ENCODE results near the gene ONECUT3.

The ONECUT3 gene

DNA sequence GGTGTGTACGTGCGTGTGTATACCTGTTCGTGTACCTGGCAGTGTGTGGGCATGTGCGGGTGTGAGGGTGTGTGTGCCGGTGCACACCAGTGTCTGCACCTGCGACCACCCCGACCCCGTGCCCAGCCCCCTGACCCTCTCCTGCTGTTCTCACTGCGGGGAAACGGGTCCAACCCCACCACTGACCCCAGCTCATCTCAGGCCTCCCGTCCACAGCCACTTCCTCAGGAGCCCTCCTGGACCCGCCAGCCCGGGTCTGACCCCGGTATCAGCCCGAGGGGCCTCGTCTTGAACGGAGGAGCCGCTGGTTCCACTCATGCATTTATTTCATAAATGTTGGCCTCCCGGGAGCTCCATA is 23.8 kb upstream of the ONECUT3 start:
- TF ChIP-seq EZH2 (optimal IDR thresholded peaks at IDR 0.05; ENCODE audit: low read depth, low read length) (no peak), EZH2phosphoT487 (IDR thresholded peaks at IDR 0.05; ENCODE audit: low read length) (no peak)
- TF ChIP-seq, protein P1, sequence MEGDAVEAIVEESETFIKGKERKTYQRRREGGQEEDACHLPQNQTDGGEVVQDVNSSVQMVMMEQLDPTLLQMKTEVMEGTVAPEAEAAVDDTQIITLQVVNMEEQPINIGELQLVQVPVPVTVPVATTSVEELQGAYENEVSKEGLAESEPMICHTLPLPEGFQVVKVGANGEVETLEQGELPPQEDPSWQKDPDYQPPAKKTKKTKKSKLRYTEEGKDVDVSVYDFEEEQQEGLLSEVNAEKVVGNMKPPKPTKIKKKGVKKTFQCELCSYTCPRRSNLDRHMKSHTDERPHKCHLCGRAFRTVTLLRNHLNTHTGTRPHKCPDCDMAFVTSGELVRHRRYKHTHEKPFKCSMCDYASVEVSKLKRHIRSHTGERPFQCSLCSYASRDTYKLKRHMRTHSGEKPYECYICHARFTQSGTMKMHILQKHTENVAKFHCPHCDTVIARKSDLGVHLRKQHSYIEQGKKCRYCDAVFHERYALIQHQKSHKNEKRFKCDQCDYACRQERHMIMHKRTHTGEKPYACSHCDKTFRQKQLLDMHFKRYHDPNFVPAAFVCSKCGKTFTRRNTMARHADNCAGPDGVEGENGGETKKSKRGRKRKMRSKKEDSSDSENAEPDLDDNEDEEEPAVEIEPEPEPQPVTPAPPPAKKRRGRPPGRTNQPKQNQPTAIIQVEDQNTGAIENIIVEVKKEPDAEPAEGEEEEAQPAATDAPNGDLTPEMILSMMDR (IDR thresholded peaks at IDR 0.05; ENCODE audit: low read length) = no peak
- peaks cover 97% of the 10 kb centered on the region for H3K27me3 ChIP-seq (replicated peaks; ENCODE audit: insufficient read depth, low read length)
- no peak for DNase-seq

DNA sequence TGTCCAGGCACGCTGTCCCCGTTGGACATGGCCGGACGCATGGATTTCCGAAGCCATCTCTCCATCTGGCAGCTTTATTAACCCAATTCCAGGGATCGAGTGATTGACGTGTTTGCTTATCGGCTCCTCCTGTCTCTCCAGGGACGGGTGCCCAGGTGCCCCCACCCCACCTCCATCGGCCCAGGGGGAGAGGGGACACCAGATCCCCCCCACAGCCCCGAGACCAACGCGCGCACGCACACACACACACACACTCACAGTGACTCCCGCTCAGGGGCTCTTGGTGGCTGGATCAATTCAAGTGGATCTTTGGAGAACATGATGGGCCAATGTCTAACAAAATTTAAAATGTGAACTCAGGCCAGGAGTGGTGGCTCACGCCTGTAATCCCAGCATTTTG is 23.1 kb upstream of the ONECUT3 start:
- DNase-seq = no peak
- Histone ChIP-seq H4K20me1 (ENCODE audit: insufficient read depth, low read length) (no peaks in the 10 kb centered on the region), H3K9me3 (replicated peaks; ENCODE audit: insufficient read depth, low read length) (no peaks in the 10 kb centered on the region), H3F3A (ENCODE audit: insufficient read depth, low read length) (no peaks in the 10 kb centered on the region), H3K27me3 (replicated peaks; ENCODE audit: insufficient read depth, low read length) (peaks cover 97% of the 10 kb centered on the region), H3K9me2 (replicated peaks; ENCODE audit: insufficient read depth, low read length) (no peaks in the 10 kb centered on the region), H3K4me3 (ENCODE audit: low read length) (no peak overlapping the region), H3K79me2 (ENCODE audit: low read length) (no peaks in the 10 kb centered on the region), H3K36me3 (replicated peaks; ENCODE audit: insufficient read depth, low read length) (no peaks in the 10 kb centered on the region), H3K27ac (ENCODE audit: low read length) (no peak overlapping the region), H3K4me1 (ENCODE audit: low read length) (no peaks in the 10 kb centered on the region), H3K9ac (ENCODE audit: low read length) (no peak overlapping the region), H3K4me2 (ENCODE audit: low read depth, low read length) (no peak overlapping the region), H2AFZ (ENCODE audit: low read length) (no peak overlapping the region)
- no peak for TF ChIP-seq EZH2 (optimal IDR thresholded peaks at IDR 0.05; ENCODE audit: low read depth, low read length)
- TF ChIP-seq, protein P1 (IDR thresholded peaks at IDR 0.05; ENCODE audit: low read length) = no peak
- TF ChIP-seq EZH2phosphoT487 (IDR thresholded peaks at IDR 0.05; ENCODE audit: low read length) = no peak

More for the DNA sequence above, 23.8 kb upstream of the ONECUT3 start:
- Histone ChIP-seq H2AFZ (ENCODE audit: low read length) (no peak overlapping the region), H3K9me3 (replicated peaks; ENCODE audit: insufficient read depth, low read length) (no peaks in the 10 kb centered on the region), H3K79me2 (ENCODE audit: low read length) (no peaks in the 10 kb centered on the region), H4K20me1 (ENCODE audit: insufficient read depth, low read length) (no peaks in the 10 kb centered on the region), H3K4me1 (ENCODE audit: low read length) (no peaks in the 10 kb centered on the region), H3K4me3 (ENCODE audit: low read length) (no peak overlapping the region), H3K36me3 (replicated peaks; ENCODE audit: insufficient read depth, low read length) (no peaks in the 10 kb centered on the region), H3K9me2 (replicated peaks; ENCODE audit: insufficient read depth, low read length) (no peaks in the 10 kb centered on the region), H3K27ac (ENCODE audit: low read length) (no peak overlapping the region), H3F3A (ENCODE audit: insufficient read depth, low read length) (no peaks in the 10 kb centered on the region), H3K4me2 (ENCODE audit: low read depth, low read length) (no peak overlapping the region), H3K9ac (ENCODE audit: low read length) (no peak overlapping the region)

DNA sequence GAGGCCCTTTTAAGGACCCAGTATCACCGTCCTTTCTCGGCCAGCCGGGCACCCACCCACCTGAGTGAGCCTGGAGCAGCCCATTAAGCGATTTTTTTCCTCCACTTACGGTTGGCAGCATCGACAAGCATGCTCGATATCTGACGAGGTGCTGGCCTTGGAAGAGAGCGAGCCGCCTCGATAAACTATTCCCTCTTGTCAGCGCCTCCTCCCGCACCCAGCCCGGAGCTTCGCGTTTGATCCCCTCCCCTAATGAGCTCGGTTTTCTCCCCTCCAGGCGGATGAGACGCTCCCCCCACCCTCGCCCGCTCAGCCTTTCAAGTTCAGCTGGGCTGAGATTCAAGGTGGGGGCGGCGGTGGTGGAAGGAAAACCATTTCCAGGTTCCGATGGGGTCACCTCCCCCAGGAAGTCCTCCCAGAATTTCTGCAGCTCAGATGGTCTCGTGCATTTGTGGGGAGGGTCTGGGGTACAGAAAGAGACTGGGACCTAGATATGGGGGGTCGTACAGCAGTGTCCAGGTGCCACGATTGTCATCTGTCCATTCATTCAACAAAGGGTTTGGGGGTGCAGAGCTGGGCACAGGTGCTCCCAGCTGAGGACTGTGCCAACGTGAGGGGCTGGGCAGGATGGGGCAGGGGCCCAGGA is 18.9 kb upstream of the ONECUT3 start:
- no peaks in the 10 kb centered on the region for H3K9me3 ChIP-seq (replicated peaks; ENCODE audit: insufficient read depth, low read length)
- H3K4me1 ChIP-seq (ENCODE audit: low read length) = no peaks in the 10 kb centered on the region
- H3K36me3 ChIP-seq (replicated peaks; ENCODE audit: insufficient read depth, low read length) = no peaks in the 10 kb centered on the region
- TF ChIP-seq EZH2 (optimal IDR thresholded peaks at IDR 0.05; ENCODE audit: low read depth, low read length) (no peak), EZH2phosphoT487 (IDR thresholded peaks at IDR 0.05; ENCODE audit: low read length) (no peak)
- TF ChIP-seq, protein P1 (IDR thresholded peaks at IDR 0.05; ENCODE audit: low read length) = no peak
- no peak overlapping the region for H2AFZ ChIP-seq (ENCODE audit: low read length)
- no peaks in the 10 kb centered on the region for H3K9me2 ChIP-seq (replicated peaks; ENCODE audit: insufficient read depth, low read length)
- H3K79me2 ChIP-seq (ENCODE audit: low read length) = no peaks in the 10 kb centered on the region
- H3K4me2 ChIP-seq (ENCODE audit: low read depth, low read length) = no peak overlapping the region
- DNase-seq = no peak
- H3K27ac ChIP-seq (ENCODE audit: low read length) = no peak overlapping the region
- no peaks in the 10 kb centered on the region for H4K20me1 ChIP-seq (ENCODE audit: insufficient read depth, low read length)
- no peak overlapping the region for H3K4me3 ChIP-seq (ENCODE audit: low read length)
- peaks cover 98% of the 10 kb centered on the region for H3K27me3 ChIP-seq (replicated peaks; ENCODE audit: insufficient read depth, low read length)
- H3K9ac ChIP-seq (ENCODE audit: low read length) = no peak overlapping the region
- H3F3A ChIP-seq (ENCODE audit: insufficient read depth, low read length) = no peaks in the 10 kb centered on the region
